ENCODE results near the gene SLCO4A1.
"Not testable (repeated sequence)": the region's sequence is repeated elsewhere in the genome, so short reads cannot be mapped to it uniquely, and the experiment has no call there.

SLCO4A1 gene

GRCh38 chr20:62666736-62667529, 24.6 kb downstream of the SLCO4A1 start:
- DNase-seq = no peak

DNA sequence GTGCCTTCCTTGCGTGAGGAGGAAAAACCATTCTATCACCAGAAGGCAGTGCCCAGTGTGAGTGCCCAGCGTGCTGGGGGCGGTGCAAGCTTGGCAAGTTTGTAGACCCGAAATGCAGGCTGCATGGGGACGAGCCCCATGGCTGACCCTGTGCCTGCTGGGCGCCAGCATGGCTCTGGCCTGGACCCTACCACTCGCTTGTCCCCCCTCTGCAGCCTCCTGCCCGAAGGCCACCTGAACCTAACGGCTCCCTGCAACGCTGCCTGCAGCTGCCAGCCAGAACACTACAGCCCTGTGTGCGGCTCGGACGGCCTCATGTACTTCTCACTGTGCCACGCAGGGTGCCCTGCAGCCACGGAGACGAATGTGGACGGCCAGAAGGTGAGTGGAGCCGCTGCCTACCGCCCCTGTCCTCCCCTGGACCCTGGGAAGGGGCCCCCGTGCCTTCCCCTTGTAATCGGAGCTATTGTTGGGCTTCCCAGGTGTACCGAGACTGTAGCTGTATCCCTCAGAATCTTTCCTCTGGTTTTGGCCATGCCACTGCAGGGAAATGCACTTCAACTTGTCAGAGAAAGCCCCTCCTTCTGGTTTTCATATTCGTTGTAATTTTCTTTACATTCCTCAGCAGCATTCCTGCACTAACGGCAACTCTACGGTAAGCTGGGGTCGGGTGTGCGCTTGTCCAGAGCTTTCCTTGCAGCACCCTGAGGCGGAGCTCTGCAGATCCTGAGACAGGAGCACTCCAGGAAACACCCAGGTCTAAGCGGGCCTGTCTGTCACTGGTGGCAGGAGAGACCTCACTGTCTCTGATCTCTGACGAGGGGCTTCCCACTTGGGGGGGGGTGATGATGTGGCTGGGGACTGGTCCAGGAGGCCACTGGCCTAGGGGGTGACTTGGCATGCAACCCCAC, 25.5 kb downstream of the SLCO4A1 start:
- no peak for DNase-seq

DNA sequence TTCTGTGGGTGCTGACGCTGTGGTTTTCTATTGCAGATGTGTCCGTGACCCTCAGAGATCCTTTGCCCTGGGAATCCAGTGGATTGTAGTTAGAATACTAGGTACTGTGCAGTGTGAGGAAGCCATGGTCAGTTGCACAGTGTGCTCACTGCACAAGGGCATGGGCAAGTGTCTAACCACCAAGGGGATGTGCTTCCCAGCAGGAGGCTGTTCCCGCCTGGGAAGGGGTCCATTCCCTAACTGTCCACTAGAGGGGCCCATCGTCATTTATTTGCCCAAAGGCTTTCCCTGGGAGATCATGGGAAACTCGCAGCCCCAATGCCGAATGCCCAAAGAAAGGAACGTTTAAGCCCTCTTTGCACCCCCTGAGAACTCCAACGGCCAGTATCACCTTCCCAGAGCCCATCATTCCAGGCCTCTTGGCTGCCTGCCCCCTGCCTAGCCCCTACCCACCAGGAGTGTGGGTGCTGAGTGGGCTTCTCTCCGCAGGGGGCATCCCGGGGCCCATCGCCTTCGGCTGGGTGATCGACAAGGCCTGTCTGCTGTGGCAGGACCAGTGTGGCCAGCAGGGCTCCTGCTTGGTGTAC, 26.2 kb downstream of the SLCO4A1 start:
- DNase-seq = peak; percentile 18

DNA sequence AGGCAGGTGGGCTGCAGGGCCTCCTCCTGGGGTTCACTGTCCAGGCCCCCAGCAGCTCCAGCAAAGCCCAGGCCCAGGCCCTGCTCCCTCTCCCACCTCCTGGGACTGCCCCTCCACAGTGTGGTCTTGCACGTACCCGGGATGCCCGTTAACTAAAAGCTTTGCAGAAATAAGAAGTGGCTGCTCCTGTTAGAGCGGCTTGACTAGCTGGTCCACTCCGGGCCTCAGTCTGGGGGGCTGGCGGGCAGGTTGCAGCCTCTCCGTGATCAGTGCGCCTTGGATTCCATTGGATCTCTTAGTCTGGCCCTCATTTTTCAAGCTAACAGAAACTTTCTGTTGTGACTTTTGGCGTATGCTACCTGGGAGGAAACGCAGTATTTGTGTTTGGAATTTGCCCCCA, 26.9 kb downstream of the SLCO4A1 start:
- DNase-seq = no peak

- DNase-seq = no peak
Measured at GRCh38 chr20:62670156-62670555, 27.9 kb downstream of the SLCO4A1 start.

- DNase-seq = no peak
Measured at GRCh38 chr20:62670998-62671397, 28.7 kb downstream of the SLCO4A1 start.

GRCh38 chr20:62671765-62672164, 29.5 kb downstream of the SLCO4A1 start:
- no peak for DNase-seq

- DNase-seq = no peak
Measured at GRCh38 chr20:62674370-62674769, 32.1 kb downstream of the SLCO4A1 start.

DNA sequence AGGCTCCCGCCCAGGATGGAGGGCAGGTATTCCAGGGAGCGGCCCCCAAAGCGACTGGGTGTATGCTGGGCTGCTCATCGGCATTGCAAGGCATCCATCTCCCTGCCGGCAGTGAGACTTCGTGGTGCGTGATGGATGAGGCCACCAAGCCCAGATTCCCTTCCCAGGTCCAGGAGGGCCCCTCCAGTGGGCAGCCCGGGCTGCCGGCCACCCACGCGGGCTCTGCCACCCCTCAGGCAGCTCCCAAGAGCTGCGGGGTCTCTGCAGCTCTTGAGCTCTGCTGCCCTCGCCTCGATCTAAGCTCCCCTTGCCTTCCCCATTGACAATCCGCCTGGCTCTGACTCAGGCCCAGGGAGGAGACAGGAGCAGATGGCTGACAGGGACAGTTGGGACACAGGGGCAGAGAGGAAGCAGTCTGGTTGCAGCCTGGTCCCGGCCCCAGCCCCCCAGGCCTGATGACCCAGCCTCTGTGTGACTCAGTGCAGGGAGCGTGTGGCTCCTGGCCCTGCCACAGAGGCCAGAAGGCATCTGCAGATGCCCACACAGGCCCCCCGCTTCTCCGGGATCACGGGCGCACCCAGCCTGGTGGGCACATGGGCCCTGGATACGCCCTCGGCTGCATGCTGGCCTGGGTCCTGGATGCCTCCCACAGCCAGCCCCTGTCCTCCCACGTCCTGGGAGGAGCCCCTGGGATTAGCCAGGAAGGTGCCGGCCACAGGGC, 33.0 kb downstream of the SLCO4A1 start:
- no peak for DNase-seq

- DNase-seq = no peak
Measured at GRCh38 chr20:62675877-62676260, 33.6 kb downstream of the SLCO4A1 start.

DNA sequence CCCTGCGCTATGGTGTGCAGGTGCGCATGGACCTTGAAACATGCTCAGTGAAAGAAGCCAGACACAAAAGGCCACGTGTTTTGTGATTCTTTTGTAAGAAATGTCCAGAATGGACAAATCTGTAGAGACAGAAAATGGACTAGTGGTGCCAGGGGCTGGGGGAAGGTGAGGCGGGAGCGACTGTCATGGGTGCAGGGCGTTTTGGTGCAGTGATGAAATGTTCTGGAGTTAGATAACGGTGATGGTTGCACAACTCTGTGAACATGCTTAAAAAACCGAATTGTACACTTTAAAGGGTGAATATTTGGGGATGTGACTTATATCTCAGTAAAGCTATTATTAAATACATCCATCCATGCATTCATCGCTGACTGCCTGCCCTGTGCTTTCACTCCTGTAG, 34.7 kb downstream of the SLCO4A1 start:
- no peak for DNase-seq

GRCh38 chr20:62677678-62678077, 35.4 kb downstream of the SLCO4A1 start:
- DNase-seq = no peak

- no peak for DNase-seq
Measured at GRCh38 chr20:62678553-62678952, 36.2 kb downstream of the SLCO4A1 start.

DNA sequence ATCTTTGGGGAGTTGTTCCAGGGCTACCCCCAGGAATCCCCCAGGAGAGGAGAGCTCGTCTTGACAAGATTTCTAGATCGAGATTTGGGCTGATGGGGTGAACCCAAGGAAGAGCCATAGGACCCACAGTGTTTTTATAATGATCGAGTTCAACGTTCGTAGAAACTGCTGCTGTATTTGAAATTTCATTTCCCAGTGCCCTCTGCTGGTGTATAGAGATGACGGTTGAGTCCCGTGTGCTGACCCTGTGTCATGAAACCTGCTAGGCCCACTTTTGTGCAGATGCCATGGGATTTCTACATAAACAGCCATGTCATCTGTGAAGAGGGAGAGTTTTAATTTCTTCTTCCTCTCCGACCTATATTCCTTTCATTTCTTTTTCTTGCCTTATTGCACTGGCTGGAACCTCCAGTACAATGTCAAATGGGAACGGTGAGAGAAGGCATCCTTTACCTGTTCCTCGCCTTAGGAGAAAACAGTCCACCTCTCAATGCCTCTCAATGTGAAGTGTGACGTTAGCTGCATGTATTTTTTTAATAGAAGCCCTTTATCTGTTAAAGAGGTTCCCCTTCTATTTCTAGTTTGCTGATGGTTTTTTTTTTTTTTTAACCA, 37.8 kb downstream of the SLCO4A1 start:
- no peak for DNase-seq

- DNase-seq = no peak
Measured at GRCh38 chr20:62682912-62683517, 40.7 kb downstream of the SLCO4A1 start.

DNA sequence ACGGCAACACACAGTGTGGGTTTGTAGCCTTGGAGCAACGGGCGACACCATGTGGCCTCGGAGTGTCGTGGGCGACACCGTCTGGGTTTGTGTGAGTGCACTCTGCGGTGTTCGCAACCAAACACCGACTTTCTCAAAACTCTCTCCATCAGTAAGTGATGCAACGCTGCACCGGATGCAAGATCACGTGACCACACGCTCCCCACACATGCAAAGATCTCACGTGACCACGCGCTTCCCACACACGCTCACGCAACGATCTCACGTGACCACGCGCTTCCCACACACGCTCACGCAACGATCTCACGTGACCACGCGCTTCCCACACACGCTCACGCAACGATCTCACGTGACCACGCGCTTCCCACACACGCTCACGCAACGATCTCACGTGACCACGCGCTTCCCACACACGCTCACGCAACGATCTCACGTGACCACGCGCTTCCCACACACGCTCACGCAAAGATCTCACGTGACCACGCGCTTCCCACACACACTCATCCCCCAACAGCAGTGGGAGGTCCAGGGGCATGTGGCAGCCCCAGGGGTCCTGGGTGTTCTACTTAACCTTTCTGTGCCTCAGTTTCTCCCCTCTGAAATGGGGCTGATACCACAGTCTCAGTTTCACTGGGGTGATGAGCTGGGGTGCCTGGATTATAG, 41.5 kb downstream of the SLCO4A1 start:
- not testable (repeated sequence) for DNase-seq

GRCh38 chr20:62684981-62685380, 42.7 kb downstream of the SLCO4A1 start:
- no peak for DNase-seq

GRCh38 chr20:62685781-62686555, 43.7 kb downstream of the SLCO4A1 start:
- peak; percentile 38 for DNase-seq

DNA sequence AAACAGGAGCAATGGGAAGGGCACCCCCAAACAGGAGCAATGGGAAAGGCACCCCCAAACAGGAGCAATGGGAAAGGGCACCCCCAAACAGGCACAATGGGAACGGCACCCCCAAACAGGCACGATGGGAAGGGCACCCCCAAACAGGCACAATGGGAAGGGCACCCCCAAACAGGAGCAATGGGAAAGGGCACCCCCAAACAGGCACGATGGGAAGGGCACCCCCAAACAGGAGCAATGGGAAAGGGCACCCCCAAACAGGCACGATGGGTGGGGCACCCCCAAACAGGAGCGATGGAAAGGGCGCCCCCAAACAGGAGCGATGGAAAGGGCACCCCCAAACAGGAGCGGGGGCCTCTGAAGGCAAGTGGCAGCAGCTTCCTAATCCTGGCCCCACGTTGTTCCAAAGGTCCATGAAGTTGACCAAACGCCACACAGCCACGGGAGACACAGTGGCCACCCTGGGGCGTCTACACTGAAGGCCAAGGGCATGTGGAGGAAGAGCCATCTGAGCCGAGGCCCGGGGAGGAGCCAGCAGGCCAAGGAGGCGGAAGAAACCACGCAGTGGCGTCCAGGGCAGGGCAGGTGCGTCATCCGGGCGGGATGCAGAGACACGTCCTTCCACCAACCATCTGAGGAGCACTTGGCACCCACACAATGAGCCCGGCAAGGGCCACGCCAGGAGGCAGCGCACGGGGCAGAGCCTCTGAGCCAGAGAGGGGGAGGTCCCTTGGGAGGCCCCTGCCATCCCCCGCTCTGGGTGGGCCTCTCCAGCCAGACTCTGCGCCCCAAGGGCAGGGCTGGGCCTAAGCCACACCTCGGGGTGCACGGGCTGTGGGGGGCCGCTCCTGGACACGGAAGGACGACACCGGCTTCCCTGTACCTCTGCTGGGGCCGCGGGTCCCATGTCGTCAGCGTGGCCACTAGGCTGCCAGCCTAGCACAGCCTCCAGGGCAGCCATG, 44.8 kb downstream of the SLCO4A1 start:
- no peak for DNase-seq
